Hepatocyte (in vitro differentiated cells): ENCODE measurements around the gene EEF1A1.

Experiments used
- CTCF ChIP-seq: fragments of 200-600 bp; sonication (generic); IDR thresholded peaks from 2 replicates; pipeline ENCODE4 v1.5.1; 2016; ENCODE audit warnings: antibody characterized with exemption, mild to moderate bottlenecking; ENCODE audit not compliant: poor library complexity
- EZH2 ChIP-seq: fragments of 200-600 bp; sonication (generic); IDR thresholded peaks from 2 replicates; pipeline ENCODE4 v1.6.1; 2016; ENCODE audit warnings: antibody characterized with exemption, mild to moderate bottlenecking, borderline replicate concordance
- EZH2phosphoT487 ChIP-seq: fragments of 200-600 bp; sonication (generic); IDR thresholded peaks from one replicate; pipeline ENCODE4 v1.6.1; 2018; ENCODE audit warnings: antibody characterized with exemption, mild to moderate bottlenecking, low read depth, moderate library complexity; ENCODE audit not compliant: unreplicated experiment, severe bottlenecking

DNA sequence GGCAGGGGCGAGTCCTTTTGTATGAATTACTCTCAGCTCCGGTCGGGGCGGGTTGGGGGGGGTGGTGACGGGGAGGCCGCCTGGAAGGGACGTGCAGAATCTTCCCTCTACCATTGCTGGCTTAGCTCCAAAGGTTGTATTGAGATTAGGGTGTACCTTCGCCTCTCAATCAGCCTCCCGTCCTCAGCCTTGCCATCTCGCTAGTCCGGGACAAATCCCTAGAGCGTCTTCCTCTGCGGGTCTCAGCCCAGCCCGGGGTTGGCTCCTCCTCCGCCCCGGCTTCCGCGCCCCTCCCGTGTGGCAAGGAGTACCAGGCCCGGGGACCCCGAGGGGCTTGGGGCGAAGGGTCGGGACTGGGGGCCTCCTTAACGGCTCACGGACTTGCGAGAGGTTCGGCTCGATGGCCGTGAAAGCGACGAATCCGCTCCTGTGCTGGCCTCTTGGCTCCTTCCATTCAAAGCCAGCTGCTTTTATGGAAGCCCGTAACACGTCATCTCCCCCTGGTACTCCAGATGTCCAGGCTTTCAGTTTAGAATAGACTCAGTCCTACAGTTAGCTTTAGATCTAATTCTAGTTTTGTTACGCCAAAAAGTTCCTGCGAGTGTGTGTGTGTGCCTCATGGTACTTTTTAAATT is 636 bp upstream of the EEF1A1 start:
- TF ChIP-seq CTCF (no peak), EZH2 (no peak), EZH2phosphoT487 (no peak)
